Brain microvascular endothelial cell (primary cell): ENCODE measurements around the gene STRADB.
"Not testable (repeated sequence)": the region's sequence is repeated elsewhere in the genome, so short reads cannot be mapped to it uniquely, and the experiment has no call there.

Experiments used
- DNase-seq: peaks from one replicate; pipeline ENCODE4 v3.0.0-alpha.2; 2020
- H3K27ac ChIP-seq: fragments of 250-450 bp; sonication (Bioruptor Pico); 2 replicates; pipeline ENCODE4 v1.5.1; 2020; ENCODE audit warnings: mild to moderate bottlenecking, moderate library complexity
- H3K27me3 ChIP-seq: fragments of 250-450 bp; sonication (Bioruptor Pico); replicated peaks from 2 replicates; pipeline ENCODE4 v1.5.1; 2020; ENCODE audit warnings: mild to moderate bottlenecking
- H3K36me3 ChIP-seq: fragments of 250-450 bp; sonication (Bioruptor Pico); replicated peaks from 2 replicates; pipeline ENCODE4 v1.5.1; 2020; ENCODE audit warnings: mild to moderate bottlenecking
- H3K4me3 ChIP-seq: 2 replicates; pipeline ENCODE4 v1.5.1; 2011; ENCODE audit warnings: low read depth, mild to moderate bottlenecking, control low read depth, low read length, moderate library complexity
- CTCF ChIP-seq: IDR thresholded peaks from 2 replicates; pipeline ENCODE4 v1.5.1; 2011; ENCODE audit warnings: low read depth, mild to moderate bottlenecking, moderate library complexity, low read length, control low read depth, inconsistent platforms; ENCODE audit errors: missing control alignments
- in situ Hi-C: cut with HindIII; loops from 2 replicates; pipeline ENCODE4 v1.10.0; 2017; ENCODE audit warnings: low sequenced_read_pairs, low pct_ligation_motif_present

The STRADB gene

DNA sequence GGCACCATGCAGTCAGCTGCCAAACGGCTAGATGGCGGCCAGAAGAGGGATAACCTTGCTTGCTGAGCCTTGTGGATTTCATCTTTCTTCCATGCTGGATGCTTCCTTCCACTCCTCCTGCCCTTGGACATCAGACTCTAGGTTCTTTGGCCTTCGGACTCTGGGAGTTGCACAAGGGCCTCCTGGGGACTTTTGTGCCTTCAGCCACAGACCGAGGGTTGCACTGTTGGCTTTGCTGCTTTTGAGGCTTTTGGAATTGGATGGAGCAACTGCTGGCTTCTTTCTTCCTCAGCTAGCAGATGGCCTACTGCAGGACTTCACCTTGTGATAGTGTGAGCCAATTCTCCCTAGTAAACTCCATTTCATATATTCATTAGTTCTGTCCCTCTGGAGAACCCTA lies 31.0 kb downstream of the STRADB start:
- TF ChIP-seq CTCF: no peak
- H3K36me3 ChIP-seq: peaks cover 2% of the 10 kb centered on the region
- H3K27me3 ChIP-seq: no peaks in the 10 kb centered on the region
- DNase-seq: no peak
- H3K27ac ChIP-seq: no peak overlapping the region
- no peak overlapping the region for H3K4me3 ChIP-seq
- in situ Hi-C loops: no loop called here

DNA sequence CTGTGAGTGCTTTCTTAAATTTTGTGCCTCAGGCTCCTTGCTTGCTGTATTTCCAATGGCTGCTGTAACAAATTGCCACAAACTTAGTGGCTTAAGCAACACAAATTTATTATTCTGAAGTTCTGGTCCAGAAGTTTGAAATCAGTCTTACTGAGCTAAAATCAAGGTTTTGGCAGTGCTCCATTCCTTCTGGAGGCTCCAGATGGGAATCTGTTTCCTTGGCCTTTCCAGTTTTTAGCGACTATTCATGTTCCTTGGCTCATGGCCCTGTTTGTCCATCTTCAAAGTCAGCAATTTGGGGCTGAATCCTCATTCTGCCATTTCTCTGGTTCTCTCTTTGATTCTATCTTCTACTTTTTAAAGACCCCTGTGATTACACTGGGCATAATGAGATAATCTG lies 31.8 kb downstream of the STRADB start:
- Histone ChIP-seq H3K36me3 (peaks cover 2% of the 10 kb centered on the region), H3K27me3 (no peaks in the 10 kb centered on the region), H3K27ac (no peak overlapping the region), H3K4me3 (no peak overlapping the region)
- DNase-seq: no peak
- in situ Hi-C loops: no loop called here
- no peak for TF ChIP-seq CTCF

DNA sequence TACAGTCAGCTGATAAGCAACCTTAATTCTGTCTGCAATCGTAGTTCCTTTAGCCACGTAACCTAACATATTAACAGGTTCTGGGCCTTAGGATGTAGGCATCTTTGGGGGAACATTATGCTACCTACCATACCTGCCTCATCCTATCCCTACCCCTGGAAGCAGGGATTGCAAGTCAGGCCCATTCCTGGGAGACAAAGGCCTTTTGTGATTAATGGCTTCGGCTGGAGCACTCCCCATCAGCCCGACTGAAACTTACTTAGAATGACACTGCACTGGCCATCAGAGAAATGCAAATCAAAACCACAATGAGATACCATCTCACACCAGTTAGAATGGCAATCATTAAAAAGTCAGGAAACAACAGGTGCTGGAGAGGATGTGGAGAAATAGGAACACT lies 32.2 kb downstream of the STRADB start:
- in situ Hi-C loops: not testable (repeated sequence)

DNA sequence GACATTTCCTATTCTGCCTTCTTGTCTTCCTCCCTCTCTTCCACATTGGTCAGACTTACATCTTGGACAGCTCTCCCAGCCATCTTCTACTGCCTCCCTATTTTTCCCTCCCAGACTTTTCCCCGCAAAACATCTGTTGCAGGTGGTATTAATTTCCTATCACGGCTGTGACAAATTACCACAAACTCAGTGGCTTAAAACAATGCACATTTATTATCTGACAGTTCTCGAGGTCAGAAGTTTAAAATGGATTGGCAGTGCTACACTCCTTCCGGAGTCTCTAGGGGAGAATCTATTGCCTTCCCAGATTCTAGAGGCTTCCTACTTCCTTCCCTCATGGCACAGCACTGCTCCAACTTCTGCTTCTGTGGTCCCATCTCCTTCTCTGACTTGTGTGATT lies 33.3 kb downstream of the STRADB start:
- peaks cover 2% of the 10 kb centered on the region for H3K36me3 ChIP-seq
- H3K27ac ChIP-seq: no peak overlapping the region
- H3K4me3 ChIP-seq: no peak overlapping the region
- no peaks in the 10 kb centered on the region for H3K27me3 ChIP-seq
- in situ Hi-C loops: no loop called here
- TF ChIP-seq CTCF: no peak
- DNase-seq: no peak

More for the DNA sequence above, 32.2 kb downstream of the STRADB start:
- not testable (repeated sequence) for H3K27me3 ChIP-seq, H3K36me3 ChIP-seq, H3K27ac ChIP-seq, H3K4me3 ChIP-seq, DNase-seq

DNA sequence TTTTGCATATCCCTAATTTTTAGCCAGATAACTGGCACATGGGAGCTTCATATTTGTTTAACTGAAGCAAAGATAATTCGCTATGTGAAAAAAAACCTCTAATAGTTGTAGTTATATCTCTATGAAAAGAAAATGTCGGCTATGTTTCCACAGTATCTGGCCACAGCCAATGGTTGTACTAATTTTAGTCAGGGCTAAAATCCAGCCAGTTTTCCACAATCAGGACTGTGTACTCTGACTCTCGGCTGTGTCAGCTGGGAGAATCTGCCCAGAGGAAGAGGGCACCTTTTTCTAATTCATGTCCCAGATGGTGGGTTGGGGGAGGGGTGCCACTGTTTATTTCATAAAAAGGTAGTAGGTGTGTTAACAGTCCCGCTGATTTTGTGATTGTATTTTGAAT lies 38.8 kb downstream of the STRADB start:
- Histone ChIP-seq H3K27ac (no peak overlapping the region), H3K36me3 (no peaks in the 10 kb centered on the region), H3K27me3 (no peaks in the 10 kb centered on the region), H3K4me3 (no peak overlapping the region)
- in situ Hi-C loops: no loop called here
- TF ChIP-seq CTCF: no peak
- no peak for DNase-seq

DNA sequence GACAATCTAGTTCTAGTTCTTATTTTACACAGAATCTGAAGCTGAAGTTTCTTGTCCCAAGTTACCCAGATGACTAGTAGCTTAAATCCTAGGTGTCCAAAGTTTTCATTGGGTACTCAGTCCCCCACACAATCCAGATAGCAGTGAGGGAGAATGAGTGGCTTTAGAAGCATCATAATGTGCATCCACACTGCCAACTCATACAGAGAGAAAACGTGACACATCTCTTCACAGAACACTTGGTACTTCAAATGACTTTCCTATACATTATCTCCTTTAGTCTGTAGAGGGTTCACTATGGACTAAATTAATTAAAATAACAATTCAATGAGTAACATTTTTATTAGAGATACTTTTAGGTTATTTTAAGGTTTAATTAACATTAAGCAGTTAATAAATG lies 45.2 kb downstream of the STRADB start:
- no peak overlapping the region for H3K4me3 ChIP-seq
- no peak for DNase-seq
- TF ChIP-seq CTCF: no peak
- no peaks in the 10 kb centered on the region for H3K27me3 ChIP-seq
- no peaks in the 10 kb centered on the region for H3K36me3 ChIP-seq
- in situ Hi-C loops: no loop called here
- H3K27ac ChIP-seq: no peak overlapping the region
